ENCODE results near the gene CACNB3. TPM values are rescaled to one million over a fixed set of nuclear protein-coding genes. Genes with fewer than 3 reads are reported as not detected.

The CACNB3 gene
- 10 to 100 TPM; 17.8 to 30.5 TPM for total RNA-seq

GRCh38 chr12:48817873-48818830, at the start of gene CACNB3:
Gene CACNB3 (plus strand): TSS chr12:48818496. CDS start chr12:48818930, 434 bp downstream.
- H3K27ac ChIP-seq = no peak within 1 kb of the TSS

GRCh38 chr12:48768736-48769135, 49.6 kb upstream of the CACNB3 start:
- Histone ChIP-seq H3K36me3 (peaks cover 42% of the 10 kb centered on the region), H3K9me3 (no peaks in the 10 kb centered on the region), H3K27ac (no peak overlapping the region), H3K27me3 (replicated peaks; ENCODE audit: insufficient read depth) (no peaks in the 10 kb centered on the region), H3K4me1 (ENCODE audit: control insufficient read depth in 1 of 2, low read depth in 2 of 2) (peaks cover 3 to 22% of the 10 kb centered on the region in 2 donors), H3K4me3 (no peak overlapping the region)
- TF ChIP-seq CTCF (IDR thresholded peaks at IDR 0.05) = no peak
- ATAC-seq (ENCODE audit: insufficient number of reproducible peaks, low FRiP score, low read depth) (no peak), DNase-seq (ENCODE audit: low spot score) (no peak)

More at GRCh38 chr12:48817873-48818830, at the start of gene CACNB3:
- no peak for ATAC-seq (ENCODE audit: insufficient number of reproducible peaks, low FRiP score, low read depth)
- H3K36me3 ChIP-seq = no peaks in the 10 kb centered on the region
- H3K27me3 ChIP-seq (replicated peaks; ENCODE audit: insufficient read depth) = no peaks in the 10 kb centered on the region
- no peaks in the 10 kb centered on the region for H3K9me3 ChIP-seq
- H3K4me3 ChIP-seq = peak within 1 kb of the TSS; percentile 91
- peaks cover 14 to 37% of the 10 kb centered on the region in 2 donors for H3K4me1 ChIP-seq (ENCODE audit: control insufficient read depth in 1 of 2, low read depth in 2 of 2)
- TF ChIP-seq CTCF (IDR thresholded peaks at IDR 0.05) = no peak
- no peak for DNase-seq (ENCODE audit: low spot score)

- Histone ChIP-seq H3K4me1 (ENCODE audit: control insufficient read depth in 1 of 2, low read depth in 2 of 2) (peaks cover 3 to 22% of the 10 kb centered on the region in 2 donors), H3K36me3 (peaks cover 61% of the 10 kb centered on the region), H3K4me3 (no peak overlapping the region), H3K27me3 (replicated peaks; ENCODE audit: insufficient read depth) (no peaks in the 10 kb centered on the region), H3K9me3 (no peaks in the 10 kb centered on the region), H3K27ac (no peak overlapping the region)
- ATAC-seq (ENCODE audit: insufficient number of reproducible peaks, low FRiP score, low read depth) (no peak), DNase-seq (ENCODE audit: low spot score) (no peak)
- TF ChIP-seq CTCF (IDR thresholded peaks at IDR 0.05) = no peak
Measured at GRCh38 chr12:48770756-48771155, 47.5 kb upstream of the CACNB3 start.

GRCh38 chr12:48771588-48772112, 46.6 kb upstream of the CACNB3 start:
- no peak for TF ChIP-seq CTCF (IDR thresholded peaks at IDR 0.05)
- H3K4me1 ChIP-seq (ENCODE audit: control insufficient read depth in 1 of 2, low read depth in 2 of 2) = peaks cover 3 to 18% of the 10 kb centered on the region in 2 donors
- no peak overlapping the region for H3K27ac ChIP-seq
- DNase-seq (ENCODE audit: low spot score) = no peak
- ATAC-seq (ENCODE audit: insufficient number of reproducible peaks, low FRiP score, low read depth) = no peak
- peaks cover 63% of the 10 kb centered on the region for H3K36me3 ChIP-seq
- no peaks in the 10 kb centered on the region for H3K27me3 ChIP-seq (replicated peaks; ENCODE audit: insufficient read depth)
- H3K9me3 ChIP-seq = no peaks in the 10 kb centered on the region
- no peak overlapping the region for H3K4me3 ChIP-seq

- Histone ChIP-seq H3K27me3 (replicated peaks; ENCODE audit: insufficient read depth) (no peaks in the 10 kb centered on the region), H3K27ac (no peak overlapping the region), H3K4me3 (no peak overlapping the region), H3K9me3 (no peaks in the 10 kb centered on the region), H3K4me1 (ENCODE audit: control insufficient read depth in 1 of 2, low read depth in 2 of 2) (peaks cover 0 to 11% of the 10 kb centered on the region in 2 donors), H3K36me3 (peaks cover 64% of the 10 kb centered on the region)
- TF ChIP-seq CTCF (IDR thresholded peaks at IDR 0.05) = no peak
- no peak for ATAC-seq (ENCODE audit: insufficient number of reproducible peaks, low FRiP score, low read depth)
- DNase-seq (ENCODE audit: low spot score) = no peak
Measured at GRCh38 chr12:48773686-48774085, 44.6 kb upstream of the CACNB3 start.
